WTC11 (cell line): ENCODE data around the gene ENTHD1.

Experiments used
- CBFB ChIP-seq: sonication (generic); formaldehyde crosslinking; IDR thresholded peaks from 2 replicates; pipeline ENCODE4 v1.8.1; 2022; ENCODE audit warnings: mild to moderate bottlenecking, low read depth, missing genetic modification reagents
- CTCF ChIP-seq: fragments of 200-600 bp; IDR thresholded peaks from 2 replicates; pipeline ENCODE4 v1.8.0; 2022; ENCODE audit warnings: antibody characterized with exemption
- FOXJ3 ChIP-seq: sonication (generic); formaldehyde crosslinking; IDR thresholded peaks from 2 replicates; pipeline ENCODE4 v1.9.0; 2021; ENCODE audit warnings: missing genetic modification reagents, mild to moderate bottlenecking, borderline replicate concordance
- FOXK1 ChIP-seq: sonication (generic); formaldehyde crosslinking; IDR thresholded peaks from 2 replicates; pipeline ENCODE4 v1.8.0; 2022; ENCODE audit warnings: mild to moderate bottlenecking, moderate library complexity, missing genetic modification reagents
- MAX ChIP-seq: sonication (generic); formaldehyde crosslinking; IDR thresholded peaks from 2 replicates; pipeline ENCODE4 v1.8.0; 2022; ENCODE audit warnings: mild to moderate bottlenecking, missing genetic modification reagents
- NR1H2 ChIP-seq: sonication (generic); formaldehyde crosslinking; IDR thresholded peaks from 2 replicates; pipeline ENCODE4 v1.9.0; 2021; ENCODE audit warnings: mild to moderate bottlenecking, moderate library complexity, missing genetic modification reagents
- PRDM15 ChIP-seq: sonication (generic); formaldehyde crosslinking; IDR thresholded peaks from 2 replicates; pipeline ENCODE4 v1.8.0; 2022; ENCODE audit warnings: missing genetic modification reagents
- SP1 ChIP-seq: sonication (generic); formaldehyde crosslinking; conservative IDR thresholded peaks from 2 replicates; pipeline ENCODE4 v1.8.1; 2022; ENCODE audit warnings: missing genetic modification reagents
- ZNF121 ChIP-seq: sonication (generic); formaldehyde crosslinking; IDR thresholded peaks from 2 replicates; pipeline ENCODE4 v1.8.0; 2023; ENCODE audit warnings: missing genetic modification reagents
- ZNF263 ChIP-seq: sonication (generic); formaldehyde crosslinking; IDR thresholded peaks from 2 replicates; pipeline ENCODE4 v1.8.1; 2022; ENCODE audit warnings: low read depth, mild to moderate bottlenecking, moderate library complexity, missing genetic modification reagents
- ZNF281 ChIP-seq: sonication (generic); formaldehyde crosslinking; IDR thresholded peaks from 2 replicates; pipeline ENCODE4 v1.8.0; 2023; ENCODE audit warnings: mild to moderate bottlenecking, missing genetic modification reagents

- TF ChIP-seq CTCF (no peak), SP1 (CRISPR knock-in tag) (no peak), PRDM15 (CRISPR knock-in tag) (no peak), FOXK1 (no peak), MAX (CRISPR knock-in tag) (no peak), FOXJ3 (CRISPR knock-in tag) (no peak), ZNF263 (CRISPR knock-in tag) (no peak), ZNF281 (no peak), ZNF121 (no peak), NR1H2 (CRISPR knock-in tag) (no peak), CBFB (CRISPR knock-in tag) (no peak)
These were observed 24.8 kb downstream of the ENTHD1 start for GRCh38 chr22:39868741-39869140.
